Common myeloid progenitor, CD34-positive (primary cell): ENCODE data around the gene RPL35. TPM values are rescaled to one million over a fixed set of nuclear protein-coding genes. Genes with fewer than 3 reads are reported as not detected.

Experiments used
- CTCF ChIA-PET: fragments of 350-600 bp; sonication (Branson Sonifier 250); formaldehyde crosslinking; loops from one replicate; lab custom pipeline; 2021; ENCODE audit warnings: antibody characterized with exemption; lab: Charles Lee
- POLR2A ChIA-PET: fragments of 350-600 bp; sonication (Branson Sonifier 250); formaldehyde crosslinking; loops from one replicate; lab custom pipeline; 2021; ENCODE audit warnings: antibody characterized with exemption; lab: Charles Lee
- DNase-seq, 3 donors: peaks; one replicate each; pipeline versions ENCODE4 v3.0.0 to v3.0.0-alpha.2; 2013
- H3K27ac ChIP-seq, 2 experiments: 1 replicate in 1 of 2; 2 replicates in 1 of 2; pipeline ENCODE4 v1.7.0; 2013; ENCODE audit warnings: inconsistent platforms in 2 of 2, low read length in 2 of 2, mild to moderate bottlenecking in 2 of 2, low read depth in 1 of 2, moderate library complexity in 1 of 2; ENCODE audit not compliant: severe bottlenecking in 2 of 2, insufficient read depth in 1 of 2, poor library complexity in 1 of 2
- H3K27me3 ChIP-seq, 5 experiments: replicated peaks in 2 of 5; 1 replicate in 3 of 5; 2 replicates in 2 of 5; pipeline versions ENCODE4 v1.6.1 to v1.7.0; 2013; ENCODE audit warnings: low read length in 4 of 5, mild to moderate bottlenecking in 2 of 5, moderate library complexity in 2 of 5, inconsistent platforms in 1 of 5; ENCODE audit not compliant: insufficient read depth in 5 of 5, control insufficient read depth in 4 of 5
- H3K36me3 ChIP-seq, 4 experiments: 1 replicate in 2 of 4; 2 replicates in 2 of 4; pipeline versions ENCODE4 v1.6.1 to v1.7.0; 2013; ENCODE audit warnings: low read length in 3 of 4, control low read depth in 1 of 4, mild to moderate bottlenecking in 1 of 4; ENCODE audit not compliant: control insufficient read depth in 4 of 4, insufficient read depth in 4 of 4
- H3K4me1 ChIP-seq, 4 experiments: 1 replicate in 3 of 4; 2 replicates in 1 of 4; pipeline versions ENCODE4 v1.6.1 to v1.7.1; 2013; ENCODE audit warnings: low read length in 3 of 4, mild to moderate bottlenecking in 3 of 4, control low read depth in 1 of 4, inconsistent platforms in 1 of 4, moderate library complexity in 1 of 4; ENCODE audit not compliant: control insufficient read depth in 4 of 4, insufficient read depth in 4 of 4; ENCODE audit errors: control extremely low read depth in 1 of 4
- H3K4me3 ChIP-seq, 7 experiments: 1 replicate in 4 of 7; 2 replicates in 3 of 7; pipeline versions ENCODE4 v1.5.1 to v1.7.0; 2013; ENCODE audit warnings: mild to moderate bottlenecking in 7 of 7, low read length in 6 of 7, moderate library complexity in 6 of 7, inconsistent platforms in 2 of 7, low read depth in 2 of 7, control low read depth in 1 of 7; ENCODE audit not compliant: insufficient read depth in 4 of 7, control insufficient read depth in 1 of 7; ENCODE audit errors: extremely low read depth in 1 of 7
- H3K9me3 ChIP-seq, 5 experiments: 1 replicate in 4 of 5; 2 replicates in 1 of 5; pipeline versions ENCODE4 v1.6.1 to v1.7.1; 2013; ENCODE audit warnings: low read length in 4 of 5, mild to moderate bottlenecking in 2 of 5, inconsistent platforms in 1 of 5, low read depth in 1 of 5, moderate library complexity in 1 of 5; ENCODE audit not compliant: control insufficient read depth in 4 of 5, insufficient read depth in 2 of 5; ENCODE audit errors: control extremely low read depth in 1 of 5
- WGBS: methylation state at CpG from one replicate; pipeline ENCODE4 v1.1.5; 2013; ENCODE audit not compliant: insufficient coverage; 5-methylcytosine and 5-hydroxymethylcytosine counted together
- polyA plus RNA-seq: library from polyadenylated mRNA; unstranded; fragments of 120-200 nt; gene quantifications from one replicate; pipeline ENCODE4 v1.2.1, GENCODE V29; 2013

The RPL35 gene
- 2,834 TPM for polyA plus RNA-seq

GRCh38 chr9:124861342-124862229, at the start of gene RPL35, which contains the start of gene ARPC5L:
Gene RPL35, minus strand, starts transcription at chr9:124861957. Its CDS starts 45 bp downstream, at chr9:124861912.
Gene ARPC5L, plus strand, starts transcription at chr9:124862130. Its CDS starts 7,161 bp downstream, at chr9:124869291.
- no peaks in the 10 kb centered on the region for H3K27me3 ChIP-seq
- H3K4me3 ChIP-seq = peak within 1 kb of the TSS; percentile 78 to 94 (median 84)
- 0% methylated on average over 83 of the region's 92 CpGs for WGBS
- H3K27ac ChIP-seq = peak within 1 kb of the TSS; percentile 91 to 96
- H3K36me3 ChIP-seq = peaks cover 15 to 47% (median 39%) of the 10 kb centered on the region in 4 experiments
- CTCF ChIA-PET = interaction anchor here (0.7 to 21.5 kb wide), 11 partner anchors 9 to 96 kb away, joined by 3 to 547 read pairs (median 4); partner anchors contain the start of genes NR6A1, OLFML2A and WDR38
- DNase-seq = peak; percentile 95 to 98 (median 98)
- POLR2A ChIA-PET = interaction anchor here (0.6 to 2.3 kb wide), 5 partner anchors 8 to 95 kb away, joined by 3 to 8 read pairs (median 5); partner anchors contain the start of genes NR6A1 and WDR38
- peaks cover 11 to 35% (median 26%) of the 10 kb centered on the region in 4 experiments for H3K4me1 ChIP-seq
- no peaks in the 10 kb centered on the region for H3K9me3 ChIP-seq

- Histone ChIP-seq H3K4me3 (no peak overlapping the region), H3K36me3 (peaks cover 7 to 44% (median 25%) of the 10 kb centered on the region in 4 experiments), H3K4me1 (no peaks in the 10 kb centered on the region), H3K27me3 (no peaks in the 10 kb centered on the region), H3K27ac (no peak overlapping the region), H3K9me3 (no peaks in the 10 kb centered on the region)
- WGBS = no CpG with 5 or more reads among the region's 2 CpGs
- ChIA-PET CTCF (interaction anchor here (1.0 kb wide), 1 partner anchor 58 kb away, joined by 4 read pairs; no protein-coding TSS in a partner anchor), POLR2A (interaction anchor here (0.6 to 0.7 kb wide), 2 partner anchors 9 to 53 kb away, joined by 3 read pairs; no protein-coding TSS in a partner anchor)
- no peak for DNase-seq
Measured at GRCh38 chr9:124908098-124908497, 46.3 kb upstream of the RPL35 start.

DNA sequence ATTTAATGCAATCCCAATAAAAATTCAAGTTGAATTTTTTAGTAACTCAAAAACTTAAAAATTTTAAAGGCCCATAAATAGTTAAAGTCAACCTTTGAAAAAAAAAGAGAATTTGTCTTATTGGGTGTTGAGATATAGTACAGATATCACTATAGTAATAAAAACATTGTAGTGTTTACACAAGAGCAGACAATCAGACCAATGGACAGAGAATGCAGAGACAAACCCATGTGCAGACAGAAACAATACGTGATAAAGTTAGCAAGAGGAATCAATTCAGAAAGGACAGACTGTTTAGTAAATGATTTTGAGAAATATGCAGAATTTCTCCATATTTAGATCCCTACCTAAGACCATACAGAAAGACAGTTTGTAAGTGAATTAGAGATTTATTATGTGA, 45.2 kb upstream of the RPL35 start:
- Histone ChIP-seq H3K27ac (no peak overlapping the region), H3K27me3 (no peaks in the 10 kb centered on the region), H3K4me3 (no peak overlapping the region), H3K9me3 (no peaks in the 10 kb centered on the region), H3K4me1 (no peaks in the 10 kb centered on the region), H3K36me3 (peaks cover 7 to 42% (median 23%) of the 10 kb centered on the region in 4 experiments)
- POLR2A ChIA-PET = no interaction called here
- CTCF ChIA-PET = no interaction called here
- no peak for DNase-seq
- no CpG with 5 or more reads among the region's 1 CpG for WGBS

DNA sequence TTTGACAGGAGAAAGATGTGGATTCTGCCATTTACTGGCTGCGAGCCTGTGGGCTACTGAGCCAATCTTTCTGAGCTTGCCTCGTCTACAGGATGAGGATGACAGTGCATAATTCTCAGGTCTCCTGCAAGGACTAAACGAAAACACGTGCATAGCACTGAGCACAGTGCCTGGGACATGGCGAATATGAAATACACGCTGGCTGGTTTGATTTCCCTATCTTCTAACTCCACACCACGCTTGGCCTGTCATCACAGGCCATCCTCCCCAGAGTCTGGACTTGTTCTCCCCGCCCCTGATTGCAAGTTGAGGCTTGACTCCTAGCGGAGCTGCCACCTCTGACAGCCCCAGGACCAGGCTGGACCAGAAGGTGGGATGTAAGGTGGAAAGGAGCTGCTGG, 38.1 kb upstream of the RPL35 start:
- Histone ChIP-seq H3K4me1 (no peaks in the 10 kb centered on the region), H3K27me3 (no peaks in the 10 kb centered on the region), H3K4me3 (no peak overlapping the region), H3K36me3 (peaks cover 9 to 50% (median 33%) of the 10 kb centered on the region in 4 experiments), H3K9me3 (no peaks in the 10 kb centered on the region), H3K27ac (no peak overlapping the region)
- ChIA-PET POLR2A (no interaction called here), CTCF (interaction anchor here (2.9 kb wide), 1 partner anchor 9 kb away, joined by 16 read pairs; no protein-coding TSS in a partner anchor)
- 85% methylated on average over 4 of the region's 9 CpGs for WGBS
- DNase-seq = peak in 1 of 3 donors; percentile 8

DNA sequence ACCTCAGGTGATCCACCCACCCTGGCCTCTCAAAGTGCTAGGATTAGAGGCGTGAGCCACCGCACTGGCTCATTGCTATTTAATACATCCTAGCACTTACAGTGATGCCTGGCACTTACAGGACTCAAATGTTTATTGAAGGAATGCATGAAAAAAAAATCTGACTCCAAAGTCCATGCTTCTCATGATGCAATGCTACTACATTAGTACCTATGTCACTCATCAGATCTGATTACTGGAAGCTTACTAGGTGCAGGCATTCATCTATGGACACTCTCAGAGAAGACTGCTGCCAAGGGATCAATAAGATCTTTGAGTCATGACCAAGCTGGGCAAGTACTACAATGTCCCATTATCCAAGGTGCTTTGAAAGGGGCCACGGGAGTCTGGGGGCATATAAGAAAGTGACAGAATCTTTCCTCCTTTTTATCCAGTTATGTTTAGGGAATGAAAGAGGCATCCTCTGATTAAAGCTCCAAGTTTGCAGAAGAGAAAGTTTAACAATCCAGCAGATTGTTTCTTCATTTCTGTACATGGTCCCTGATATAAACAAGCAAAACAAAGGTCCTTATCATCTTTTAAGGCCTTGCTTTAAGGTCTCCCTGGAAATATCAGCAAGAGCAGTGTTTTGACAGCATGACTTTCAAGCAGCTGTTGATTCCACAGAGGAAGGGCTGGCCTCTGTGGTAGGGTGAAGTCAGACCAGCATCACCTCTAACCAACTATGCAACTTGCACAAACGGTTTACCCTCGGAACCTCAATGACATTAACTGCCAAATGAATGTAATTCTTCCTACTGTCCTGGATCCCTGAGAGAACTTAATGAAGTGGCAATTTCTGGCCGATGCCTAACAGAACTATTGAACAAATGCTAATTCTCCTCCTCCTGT, 36.1 kb upstream of the RPL35 start:
- peaks cover 15 to 58% (median 42%) of the 10 kb centered on the region in 4 experiments for H3K36me3 ChIP-seq
- no peak for DNase-seq
- WGBS = 83% methylated on average over 3 of the region's 6 CpGs
- POLR2A ChIA-PET = no interaction called here
- no peaks in the 10 kb centered on the region for H3K4me1 ChIP-seq
- no peak overlapping the region for H3K4me3 ChIP-seq
- no peaks in the 10 kb centered on the region for H3K9me3 ChIP-seq
- H3K27me3 ChIP-seq = no peaks in the 10 kb centered on the region
- CTCF ChIA-PET = no interaction called here
- H3K27ac ChIP-seq = no peak overlapping the region

DNA sequence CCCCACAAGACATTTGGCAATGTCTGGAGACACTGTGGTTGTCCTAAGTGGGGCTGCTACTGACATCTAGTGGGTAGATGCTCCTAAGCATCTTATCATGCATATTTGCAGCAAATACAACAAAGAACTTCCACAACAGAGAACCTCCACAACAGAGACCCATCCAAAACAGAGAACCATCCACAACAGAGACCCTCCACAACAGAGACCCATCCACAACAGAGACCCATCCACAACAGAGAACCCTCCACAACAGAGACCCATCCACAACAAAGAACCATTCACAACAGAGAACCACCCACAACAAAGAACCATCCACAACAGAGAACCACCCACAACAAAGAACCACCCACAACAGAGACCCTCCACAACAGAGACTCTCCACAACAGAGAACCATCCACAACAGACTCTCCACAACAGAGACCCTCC, 33.0 kb upstream of the RPL35 start:
- no peak overlapping the region for H3K4me3 ChIP-seq
- H3K36me3 ChIP-seq = peaks cover 13 to 66% (median 50%) of the 10 kb centered on the region in 4 experiments
- ChIA-PET POLR2A (no interaction called here), CTCF (interaction anchor here (1.2 to 4.6 kb wide), 13 partner anchors 8 to 120 kb away, joined by 3 to 30 read pairs (median 9); partner anchors contain the start of genes OLFML2A and WDR38)
- H3K27ac ChIP-seq = no peak overlapping the region
- peak; percentile 75 to 88 (median 87) for DNase-seq
- H3K4me1 ChIP-seq = no peaks in the 10 kb centered on the region
- no peaks in the 10 kb centered on the region for H3K27me3 ChIP-seq
- no peaks in the 10 kb centered on the region for H3K9me3 ChIP-seq
